SKM-1 (cell line): ENCODE measurements around the gene BRD7.

Experiments
- DNase-seq: peaks from one replicate; lab custom pipeline; 2025; ENCODE audit not compliant: unreplicated experiment; lab: John Stamatoyannopoulos, UW

BRD7 gene

GRCh38 chr16:50275428-50276325 is 93.1 kb downstream of the BRD7 start:
- DNase-seq = no peak

DNA sequence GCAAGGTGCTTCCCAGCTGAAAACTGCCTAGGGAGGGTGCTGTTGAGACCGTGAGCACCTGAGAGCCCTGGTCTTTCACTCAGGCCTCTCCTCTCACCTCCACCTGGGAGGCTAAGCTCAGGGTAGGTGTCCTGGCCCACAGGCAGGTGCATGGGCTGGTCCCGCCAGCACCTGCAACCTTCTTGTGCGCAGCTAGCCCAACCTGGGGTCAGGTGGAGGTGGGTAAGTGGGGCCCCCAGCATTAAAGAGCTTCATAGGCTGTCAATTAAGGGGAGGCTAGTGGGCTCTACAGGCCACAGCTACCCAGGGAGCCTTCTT is 93.7 kb downstream of the BRD7 start:
- no peak for DNase-seq

GRCh38 chr16:50274326-50275097 is 94.3 kb downstream of the BRD7 start:
- no peak for DNase-seq

- DNase-seq = peak; percentile 76
Observed at GRCh38 chr16:50273888-50274325, 94.9 kb downstream of the BRD7 start.

GRCh38 chr16:50273382-50273690 is 95.5 kb downstream of the BRD7 start:
- DNase-seq = no peak

GRCh38 chr16:50272687-50273381 is 96.0 kb downstream of the BRD7 start:
- DNase-seq = no peak

DNA sequence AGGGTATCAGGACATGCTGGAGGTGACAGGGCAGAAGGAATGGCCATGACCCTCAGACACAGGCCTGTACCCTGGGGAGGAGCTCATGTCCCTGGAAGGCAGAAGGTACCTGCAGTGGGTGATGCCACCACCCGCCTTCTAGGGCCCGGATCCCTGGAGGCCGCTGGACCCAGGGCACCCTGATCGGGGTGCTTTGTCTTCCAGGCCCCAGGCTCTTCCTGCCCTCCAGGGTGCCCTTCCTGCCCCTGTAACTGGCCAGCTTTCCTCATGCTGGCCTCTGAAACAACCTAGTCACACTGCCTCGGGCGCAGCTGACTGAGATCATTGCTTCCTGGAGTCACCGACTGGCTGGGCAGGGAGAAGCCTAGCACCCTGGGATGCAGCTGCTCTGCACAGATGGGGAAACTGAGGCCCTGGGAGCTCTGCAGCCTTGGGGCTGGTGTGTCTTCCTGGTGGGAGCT is 96.6 kb downstream of the BRD7 start:
- no peak for DNase-seq

GRCh38 chr16:50271148-50272041 is 97.4 kb downstream of the BRD7 start:
- DNase-seq = no peak

DNA sequence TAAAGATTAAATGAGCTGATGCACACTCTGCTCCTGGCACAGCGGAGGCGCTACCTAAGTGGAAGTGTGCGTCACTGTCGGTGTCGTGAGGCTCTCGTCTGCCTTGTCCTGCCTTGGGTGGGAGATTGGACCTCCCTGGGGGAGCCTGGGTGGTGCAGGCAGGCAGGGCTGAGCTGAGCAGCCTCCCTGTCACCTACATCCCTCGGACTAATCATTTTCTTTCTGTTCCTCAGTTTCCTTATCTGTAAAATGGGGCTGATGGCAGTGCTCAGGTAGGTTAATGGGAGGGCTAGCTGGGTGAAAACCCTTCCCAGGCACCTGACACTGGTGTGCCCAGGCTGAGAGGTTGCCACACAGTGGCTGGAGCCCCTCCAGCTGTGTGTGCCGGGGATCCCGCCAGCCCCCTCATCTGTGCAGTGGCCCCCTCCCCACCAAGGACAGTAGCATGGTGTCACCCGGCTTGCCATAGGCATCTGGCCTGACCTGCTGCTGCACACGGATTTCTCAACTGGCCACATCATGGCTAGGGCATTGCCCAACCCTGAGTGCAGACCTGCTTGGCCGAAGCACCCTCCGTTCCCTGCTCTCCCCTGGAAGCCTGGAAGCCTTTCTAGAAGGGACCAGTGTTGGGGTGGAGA is 98.2 kb downstream of the BRD7 start:
- no peak for DNase-seq

- DNase-seq = no peak
Observed at GRCh38 chr16:50269769-50270509, 98.8 kb downstream of the BRD7 start.

DNA sequence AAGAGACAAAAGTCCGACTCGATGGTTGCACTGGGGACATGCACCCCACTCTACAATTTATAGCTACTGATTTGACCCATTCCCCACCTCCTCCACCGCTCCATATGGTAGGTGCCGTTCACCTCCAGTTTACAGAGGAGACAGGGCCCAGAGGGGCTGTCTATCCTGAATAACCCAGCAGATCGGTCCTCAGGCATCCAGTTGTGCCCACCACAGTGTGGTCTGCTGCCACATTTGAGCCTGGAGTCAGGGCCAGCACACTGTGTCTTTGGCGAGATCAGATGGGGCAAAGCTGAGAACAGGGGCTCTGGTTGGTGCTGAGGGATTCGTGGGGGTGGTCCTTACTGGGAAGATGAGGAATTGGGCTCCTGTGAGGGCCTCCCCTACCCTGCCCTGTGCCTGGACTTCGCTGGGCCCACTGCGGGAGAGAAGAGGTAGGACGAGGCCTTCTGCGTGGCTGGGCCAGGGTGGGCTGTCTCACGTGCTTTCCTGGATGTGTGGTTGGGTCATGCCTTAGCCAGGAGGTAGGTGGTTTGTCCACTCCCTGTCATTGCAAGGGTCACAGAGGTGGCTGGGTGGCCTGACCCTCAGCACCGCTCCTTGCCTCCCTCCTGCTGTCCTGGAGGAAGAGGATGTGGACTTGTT is 99.6 kb downstream of the BRD7 start:
- no peak for DNase-seq

- DNase-seq = no peak
Observed at GRCh38 chr16:50268352-50268751, 100.4 kb downstream of the BRD7 start.

DNA sequence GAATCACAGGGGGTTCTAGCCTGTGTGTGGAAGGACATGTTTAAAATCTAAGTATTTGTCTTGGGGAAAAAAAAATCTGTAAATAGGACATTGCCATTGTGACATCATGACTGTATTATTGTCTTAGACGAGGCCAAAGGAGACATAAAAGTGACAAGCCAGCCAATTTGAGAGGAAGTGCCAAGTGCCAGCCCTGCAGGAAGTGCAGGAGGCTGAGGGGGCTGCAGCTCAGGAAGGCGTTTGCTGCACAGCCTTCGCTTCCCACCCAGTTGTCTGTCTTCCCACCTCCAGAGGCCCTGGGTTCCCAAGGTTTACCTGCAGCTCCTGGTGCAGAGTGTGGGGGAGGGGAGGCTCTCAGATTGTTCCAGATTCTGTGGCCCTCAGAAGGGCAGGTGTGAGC is 101.1 kb downstream of the BRD7 start:
- no peak for DNase-seq

DNA sequence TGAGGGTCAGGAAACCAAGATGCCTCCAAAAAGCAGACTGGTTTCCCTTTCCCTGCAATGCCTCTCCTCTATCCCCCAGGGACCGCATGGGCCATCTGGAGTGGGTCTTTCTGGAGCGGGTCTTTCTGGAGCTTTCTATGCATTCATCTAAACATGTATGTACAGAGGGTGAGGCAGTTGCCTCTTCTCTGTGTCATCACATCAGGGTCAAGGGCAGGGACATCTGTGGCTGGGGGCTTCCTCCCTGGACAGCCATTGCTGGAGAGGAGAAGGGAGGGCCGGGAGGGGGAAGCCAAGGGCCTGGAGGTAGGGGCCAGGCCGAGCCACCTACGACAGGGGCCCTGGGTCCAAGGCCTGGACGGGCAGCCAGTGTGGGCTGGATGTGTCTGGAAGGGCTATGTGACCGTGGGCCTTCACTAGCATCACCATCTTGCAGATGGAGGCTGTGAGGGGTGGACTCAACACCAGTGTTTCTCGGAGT is 101.6 kb downstream of the BRD7 start:
- DNase-seq = no peak

- DNase-seq = peak; percentile 82
Observed at GRCh38 chr16:50266337-50267091, 102.3 kb downstream of the BRD7 start, which contains the start of gene ADCY7. TSS of gene ADCY7 (plus strand) at chr16:50266551. CDS start at chr16:50288180, 21,629 bp downstream.
